ENCODE results near the gene SLC7A6.

Gene SLC7A6

GRCh38 chr16:68235108-68235886, 29.0 kb upstream of the SLC7A6 start:
- no peak for DNase-seq

GRCh38 chr16:68235887-68236136, 28.5 kb upstream of the SLC7A6 start, which contains the start of gene ESRP2:
Gene ESRP2 (minus strand): TSS chr16:68236127. CDS start chr16:68236045, 82 bp downstream.
- no peak for DNase-seq

DNA sequence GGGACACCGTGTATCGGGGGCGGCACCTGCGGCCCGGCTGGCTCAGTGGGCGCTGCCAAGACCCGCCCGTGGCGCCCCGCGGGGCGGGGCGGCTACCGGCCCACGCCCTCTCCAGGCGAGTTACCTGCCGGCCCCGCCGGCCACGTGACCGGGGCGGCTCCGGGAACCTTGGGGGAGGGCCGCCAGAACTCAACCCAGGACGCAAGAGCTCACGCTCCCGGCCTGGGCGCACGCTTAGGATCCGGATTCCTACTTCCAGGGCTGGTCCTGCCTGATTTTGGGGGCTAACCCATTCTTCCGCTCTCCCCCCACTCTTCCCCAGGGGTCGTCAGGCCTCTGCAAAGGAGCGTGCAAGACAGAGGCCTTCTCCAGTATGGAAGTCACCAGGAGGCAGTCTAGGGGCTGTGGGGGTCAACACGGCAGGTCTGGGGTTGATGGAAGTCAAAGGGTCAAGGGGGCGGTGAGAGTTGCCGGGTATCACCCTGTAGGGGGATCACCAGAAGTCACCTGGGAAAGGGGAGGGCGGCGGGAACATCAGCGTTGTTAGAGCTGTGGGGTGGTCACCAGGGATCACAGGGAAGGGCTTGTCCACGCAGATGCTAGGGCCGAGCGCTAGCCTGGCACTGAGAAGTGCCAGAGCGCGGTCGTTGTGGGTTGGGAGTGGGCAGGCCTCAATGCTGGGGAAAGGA, 28.0 kb upstream of the SLC7A6 start:
- DNase-seq, result no peak

- no peak for DNase-seq
Measured at GRCh38 chr16:68236826-68237242, 27.5 kb upstream of the SLC7A6 start.

DNA sequence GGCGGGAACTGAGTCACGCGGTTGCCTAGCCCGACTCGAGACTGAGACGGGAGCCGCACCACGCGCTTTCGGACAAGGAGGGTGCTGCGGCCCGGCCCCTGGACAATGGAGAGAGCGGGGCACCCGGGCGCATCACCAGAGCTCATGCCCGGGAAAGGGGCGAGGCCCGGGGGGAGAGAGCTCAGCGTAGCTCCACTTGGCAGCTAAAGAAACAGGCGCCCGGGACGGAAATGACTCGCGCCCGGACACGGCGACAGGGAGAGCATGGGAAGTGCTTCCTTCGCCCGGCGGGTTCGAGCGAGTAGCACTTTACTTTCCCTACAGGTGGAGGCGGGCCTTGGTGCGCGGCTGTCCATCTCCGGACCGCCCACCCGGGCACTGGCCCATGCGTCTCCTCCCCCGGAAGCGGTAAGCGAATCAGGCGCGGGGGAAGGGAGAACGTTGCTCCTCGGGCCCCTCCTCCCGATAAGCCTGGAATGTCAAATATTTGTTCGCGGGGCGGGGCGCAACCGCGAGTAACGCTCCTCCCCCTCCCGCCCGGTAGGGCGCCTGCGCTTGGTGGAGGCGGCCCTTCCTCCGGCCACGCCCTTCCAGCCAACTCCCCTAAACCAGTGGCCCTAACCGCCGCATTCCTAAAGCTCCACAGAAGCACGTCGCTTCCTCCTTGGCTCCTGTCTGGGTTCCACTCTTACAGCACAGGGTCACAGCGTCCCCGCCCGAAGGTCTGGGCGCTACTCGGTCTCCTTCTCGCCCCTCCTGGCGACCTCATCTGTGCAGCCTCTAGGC, 26.9 kb upstream of the SLC7A6 start:
- peak; percentile 94 for DNase-seq

- DNase-seq, result no peak
Measured at GRCh38 chr16:68238029-68238345, 26.3 kb upstream of the SLC7A6 start.

DNA sequence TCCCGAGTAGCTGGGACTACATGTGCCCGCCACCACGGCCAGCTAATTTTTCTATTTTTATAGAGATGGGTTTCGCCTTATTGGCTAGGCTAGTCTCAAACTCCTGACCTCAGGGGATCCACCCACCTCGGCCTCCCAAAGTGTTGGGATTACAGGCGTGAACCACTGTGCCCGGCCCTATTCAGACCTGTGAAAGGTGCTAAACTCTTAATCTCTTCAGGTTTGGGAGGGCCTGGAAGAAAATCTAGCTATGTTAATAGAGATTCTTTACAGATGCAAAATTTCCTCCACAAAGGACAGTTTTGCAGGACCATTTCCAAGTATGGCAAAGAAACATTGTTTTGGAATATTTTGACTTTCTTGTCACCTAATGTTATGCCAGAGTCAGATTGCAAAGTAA, 22.2 kb upstream of the SLC7A6 start:
- no peak for DNase-seq

DNA sequence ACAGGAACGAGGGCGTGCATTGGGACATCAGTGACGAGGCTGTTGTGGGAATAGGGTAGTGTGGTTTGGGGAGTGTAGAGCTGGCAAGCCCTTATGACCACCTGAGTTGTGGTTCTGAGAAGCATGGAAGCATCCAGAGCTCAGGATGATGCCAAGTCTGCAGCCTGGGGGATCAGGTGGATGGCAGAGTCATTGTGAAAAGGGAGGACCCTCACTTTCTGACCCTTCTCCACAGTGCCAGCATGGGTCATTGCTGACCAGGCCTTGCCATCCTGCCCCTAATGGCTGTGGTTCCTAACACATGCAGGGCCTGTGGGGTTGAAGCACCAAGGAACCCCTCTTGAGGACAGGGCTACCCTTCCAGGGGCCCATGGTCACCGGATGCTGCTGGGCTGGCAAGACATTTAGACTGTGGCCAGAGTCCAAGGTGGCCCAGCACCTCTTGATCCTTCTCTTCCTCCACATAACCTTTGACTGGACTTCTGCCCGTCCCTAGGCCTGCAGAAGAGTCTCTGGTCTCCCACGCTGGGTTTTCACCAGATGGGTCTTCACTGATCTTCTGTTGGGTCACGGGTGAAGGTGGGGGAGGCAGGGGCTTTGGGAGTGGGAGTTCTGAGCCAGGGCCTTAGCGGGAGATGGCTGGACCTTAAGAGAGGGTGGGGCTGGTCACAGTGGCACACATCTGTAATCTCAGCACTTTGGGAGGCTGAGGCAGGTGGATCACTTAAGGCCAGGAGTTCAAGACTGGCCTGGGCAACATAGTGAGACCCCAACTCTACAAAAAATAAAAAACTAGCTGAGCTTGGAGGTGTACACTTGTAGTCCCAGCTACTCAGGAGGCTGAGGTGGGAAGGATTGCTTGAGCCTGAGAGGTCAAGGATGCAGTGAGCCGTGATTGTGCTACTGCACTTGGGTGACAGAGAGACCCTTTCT, 21.1 kb upstream of the SLC7A6 start:
- DNase-seq, result no peak

DNA sequence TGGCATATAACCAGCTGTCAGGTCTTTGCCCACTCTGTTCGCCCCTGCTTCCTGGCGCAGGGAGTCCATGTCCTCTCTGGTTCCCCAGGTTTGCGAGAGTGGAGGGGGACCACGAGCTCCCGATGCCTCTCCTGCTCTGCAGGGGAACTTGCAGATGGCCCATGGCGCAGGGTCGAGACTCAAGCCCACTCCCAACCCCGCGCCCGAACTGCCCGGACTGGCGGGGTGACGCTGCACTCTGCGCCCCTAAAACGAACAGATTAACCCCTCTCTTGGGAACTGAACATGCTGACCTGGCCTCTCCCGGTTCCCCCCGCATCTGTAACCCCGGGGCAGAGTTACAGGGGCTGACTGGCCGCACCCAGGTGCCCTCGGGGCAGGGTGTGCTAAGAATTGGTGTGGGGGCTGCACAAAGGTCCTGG, 19.8 kb upstream of the SLC7A6 start:
- no peak for DNase-seq

DNA sequence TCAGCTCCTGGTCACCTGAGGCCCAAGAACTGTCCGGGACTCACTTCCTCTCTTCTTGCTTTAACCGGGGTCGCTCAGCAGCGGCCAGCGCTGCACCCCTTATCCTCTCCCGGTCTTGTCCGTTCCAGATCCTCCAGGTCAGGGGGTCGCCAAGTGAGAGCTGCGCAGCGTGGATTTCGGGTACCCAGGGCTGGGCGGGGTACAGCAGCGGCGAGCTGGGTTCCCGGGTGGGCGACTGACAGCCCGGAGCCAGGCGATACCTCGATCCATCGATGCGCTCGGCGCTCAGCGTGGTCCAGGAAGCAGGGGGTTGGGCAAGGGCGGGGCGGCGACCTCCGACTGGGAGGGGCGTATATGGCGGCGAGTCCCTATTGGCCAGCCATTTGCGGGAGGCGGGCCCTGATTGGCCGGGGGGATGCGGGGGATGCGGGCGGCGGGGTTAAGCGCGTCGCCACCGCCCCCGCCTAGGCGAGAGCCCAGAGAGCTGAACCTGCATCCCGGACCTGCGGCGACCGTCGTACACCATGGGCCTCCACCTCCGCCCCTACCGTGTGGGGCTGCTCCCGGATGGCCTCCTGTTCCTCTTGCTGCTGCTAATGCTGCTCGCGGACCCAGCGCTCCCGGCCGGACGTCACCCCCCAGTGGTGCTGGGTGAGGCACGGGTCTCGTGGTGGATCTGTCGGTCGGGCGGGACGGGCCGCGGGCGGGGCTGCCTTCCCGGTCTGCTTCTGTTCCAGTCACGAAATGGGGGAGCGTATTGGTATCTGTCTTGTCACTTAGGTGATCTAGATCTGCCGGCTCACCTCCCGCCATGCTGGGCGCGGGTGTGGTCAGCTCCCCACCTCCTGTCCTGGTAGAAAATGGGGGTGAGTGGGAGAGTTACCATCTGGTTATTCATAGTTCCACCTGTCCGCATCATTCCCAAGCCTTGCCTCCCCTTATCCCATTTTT, 19.1 kb upstream of the SLC7A6 start, which contains the start of gene PLA2G15:
TSS of gene PLA2G15 (plus strand) at position 471 of the 951 bp plus-strand sequence. CDS start at position 525, 54 bp downstream.
- DNase-seq, result peak; percentile 65

DNA sequence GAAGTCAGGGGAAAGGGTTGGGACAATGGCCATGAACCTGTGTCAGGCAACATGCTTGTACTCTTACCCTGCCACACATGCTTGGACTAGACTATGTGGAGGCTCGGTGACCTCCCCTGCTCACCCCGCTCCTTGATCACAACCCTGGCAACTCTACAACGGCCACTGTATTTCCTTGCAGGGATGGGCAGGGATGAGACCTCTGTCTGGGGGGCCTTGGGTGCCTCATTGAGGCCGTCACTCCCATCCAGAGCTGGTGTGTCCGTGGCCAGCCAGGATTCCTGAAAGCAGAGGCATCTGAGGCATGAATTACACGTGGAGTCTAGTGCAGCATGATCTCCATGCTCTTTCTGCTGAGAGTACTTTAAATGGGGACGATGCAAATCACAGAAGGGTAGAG, 18.2 kb upstream of the SLC7A6 start:
- no peak for DNase-seq

- no peak for DNase-seq
Measured at GRCh38 chr16:68246666-68247065, 17.7 kb upstream of the SLC7A6 start.

GRCh38 chr16:68247400-68247799, 16.9 kb upstream of the SLC7A6 start:
- DNase-seq, result no peak

GRCh38 chr16:68247932-68248331, 16.4 kb upstream of the SLC7A6 start:
- no peak for DNase-seq

DNA sequence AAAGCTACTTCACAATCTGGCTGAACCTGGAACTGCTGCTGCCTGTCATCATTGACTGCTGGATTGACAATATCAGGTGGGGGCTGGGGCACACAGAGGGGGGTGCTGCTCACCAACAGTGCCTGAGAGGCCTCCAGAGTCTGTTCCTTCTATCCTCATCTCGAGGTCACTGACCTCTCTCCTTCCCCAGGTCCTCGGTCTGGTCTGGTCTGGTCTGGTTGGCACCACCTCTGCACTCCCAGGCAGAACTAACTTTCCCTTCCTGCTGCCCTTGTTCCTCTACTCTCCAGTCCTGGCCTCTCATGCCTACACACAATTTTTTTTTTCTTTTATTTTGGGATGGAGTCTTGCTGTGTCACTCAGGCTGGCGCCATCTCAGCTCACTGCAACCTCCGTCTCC, 15.0 kb upstream of the SLC7A6 start:
- DNase-seq, result no peak

- no peak for DNase-seq
Measured at GRCh38 chr16:68250951-68251350, 13.4 kb upstream of the SLC7A6 start.

DNA sequence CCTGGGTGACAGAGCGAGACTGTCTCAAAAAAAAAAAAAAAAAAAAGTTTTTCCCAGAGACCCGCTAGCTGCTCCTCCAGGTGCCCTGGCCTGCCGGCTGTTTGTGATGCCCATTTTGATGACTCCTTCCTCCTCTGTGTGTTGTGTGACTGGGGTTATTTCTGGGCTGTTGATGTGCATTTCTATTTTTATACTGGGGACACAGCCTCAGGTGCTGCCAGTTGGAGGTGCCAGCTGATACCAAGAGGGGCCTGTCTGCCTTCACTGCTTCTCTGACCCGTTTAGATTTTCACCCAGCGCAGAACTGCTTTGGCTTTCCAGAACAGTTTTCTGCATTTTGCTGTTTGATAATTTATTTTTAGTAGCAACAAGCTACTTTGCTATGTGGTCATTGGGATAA, 12.5 kb upstream of the SLC7A6 start:
- DNase-seq, result no peak

- DNase-seq, result no peak
Measured at GRCh38 chr16:68252383-68252782, 11.9 kb upstream of the SLC7A6 start.

- no peak for DNase-seq
Measured at GRCh38 chr16:68253721-68254120, 10.6 kb upstream of the SLC7A6 start.

GRCh38 chr16:68255712-68256111, 8.6 kb upstream of the SLC7A6 start:
- no peak for DNase-seq

DNA sequence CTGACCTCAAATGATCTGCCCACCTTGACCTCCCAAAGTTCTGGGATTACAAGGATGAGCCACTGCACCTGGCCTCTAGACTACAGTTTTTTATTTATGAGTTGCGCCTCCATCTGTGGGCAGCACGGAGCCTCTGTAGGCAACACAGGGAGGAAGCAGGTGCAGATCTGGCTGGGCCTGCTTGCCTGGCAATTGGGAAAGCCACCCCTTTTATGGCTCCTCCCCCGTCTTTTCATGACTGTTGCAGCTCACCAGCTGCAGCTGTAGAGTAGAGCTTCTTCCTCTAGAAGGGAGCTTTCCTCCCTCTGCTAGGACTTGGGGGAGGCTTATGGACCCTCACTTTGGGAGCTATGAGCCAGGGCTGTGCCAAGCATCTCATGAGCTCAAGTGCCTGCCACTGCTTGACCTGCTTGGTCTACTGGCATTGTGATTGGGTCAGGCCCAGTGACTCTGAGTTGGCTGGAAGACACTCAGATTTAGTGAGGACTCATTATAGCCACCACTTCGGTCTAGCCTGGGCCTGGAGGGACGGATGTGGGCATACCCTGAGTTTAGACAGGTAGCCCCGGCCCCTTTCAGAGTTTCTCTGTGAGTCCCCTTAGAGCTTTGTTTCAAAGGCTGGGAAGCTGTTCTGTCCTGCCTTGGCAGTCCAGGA, 6.9 kb upstream of the SLC7A6 start:
- peak; percentile 95 for DNase-seq

Measured in GF-D8 (cell line).